Central memory CD8-positive, alpha-beta T cell (primary cell): ENCODE results near the gene NOL9.
A peak's percentile ranks its signal among the peaks of the same experiment; 100 is the strongest.
"Not testable (repeated sequence)": the region's sequence is repeated elsewhere in the genome, so short reads cannot be mapped to it uniquely, and the experiment has no call there.

Experiments
- ATAC-seq: fragments of 150-1000 bp; cut with Tn5 transposase; replicated peaks from 2 replicates; pipeline ENCODE4 v1.10.0; 2022; ENCODE audit warnings: mild to moderate bottlenecking, moderate FRiP score, moderate number of reproducible peaks; ENCODE audit not compliant: poor library complexity, severe bottlenecking; ENCODE audit errors: extremely low read depth
- DNase-seq, 2 donors: peaks; one replicate each; pipeline ENCODE4 v3.0.0; 2021; ENCODE audit warnings: low spot score in 2 of 2
- H3K27ac Mint-ChIP-seq: one replicate; pipeline ENCODE4 v1.8.0; 2022; ENCODE audit warnings: low read depth, mild to moderate bottlenecking, moderate library complexity, mixed read lengths
- H3K27me3 Mint-ChIP-seq: one replicate; pipeline ENCODE4 v1.8.0; 2022; ENCODE audit warnings: mixed read lengths
- H3K36me3 Mint-ChIP-seq: one replicate; pipeline ENCODE4 v1.8.0; 2022; ENCODE audit warnings: mild to moderate bottlenecking, moderate library complexity, mixed read lengths; ENCODE audit not compliant: insufficient read depth
- H3K4me1 Mint-ChIP-seq: one replicate; pipeline ENCODE4 v1.8.0; 2022; ENCODE audit warnings: mixed read lengths
- H3K4me3 Mint-ChIP-seq: one replicate; pipeline ENCODE4 v1.8.0; 2022; ENCODE audit warnings: mild to moderate bottlenecking, moderate library complexity, mixed read lengths
- H3K9me3 Mint-ChIP-seq: one replicate; pipeline ENCODE4 v1.8.0; 2022; ENCODE audit warnings: mixed read lengths

The NOL9 gene

DNA sequence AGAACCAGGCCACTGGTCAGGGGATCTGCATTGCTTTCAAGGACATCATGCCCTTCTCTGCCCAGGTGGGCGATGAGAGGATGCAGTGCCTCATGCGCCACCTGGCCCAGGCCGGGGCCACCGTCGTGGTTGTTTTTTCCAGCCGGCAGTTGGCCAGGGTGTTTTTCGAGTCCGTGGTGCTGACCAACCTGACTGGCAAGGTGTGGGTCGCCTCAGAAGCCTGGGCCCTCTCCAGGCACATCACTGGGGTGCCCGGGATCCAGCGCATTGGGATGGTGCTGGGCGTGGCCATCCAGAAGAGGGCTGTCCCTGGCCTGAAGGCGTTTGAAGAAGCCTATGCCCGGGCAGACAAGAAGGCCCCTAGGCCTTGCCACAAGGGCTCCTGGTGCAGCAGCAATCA is 20.5 kb upstream of the NOL9 start:
- Mint-ChIP-seq H3K36me3 (peaks cover 4% of the 10 kb centered on the region), H3K27ac (no peak overlapping the region), H3K27me3 (no peaks in the 10 kb centered on the region), H3K4me3 (no peak overlapping the region), H3K9me3 (no peaks in the 10 kb centered on the region), H3K4me1 (peaks cover 8% of the 10 kb centered on the region)
- ATAC-seq (no peak), DNase-seq (no peak)

DNA sequence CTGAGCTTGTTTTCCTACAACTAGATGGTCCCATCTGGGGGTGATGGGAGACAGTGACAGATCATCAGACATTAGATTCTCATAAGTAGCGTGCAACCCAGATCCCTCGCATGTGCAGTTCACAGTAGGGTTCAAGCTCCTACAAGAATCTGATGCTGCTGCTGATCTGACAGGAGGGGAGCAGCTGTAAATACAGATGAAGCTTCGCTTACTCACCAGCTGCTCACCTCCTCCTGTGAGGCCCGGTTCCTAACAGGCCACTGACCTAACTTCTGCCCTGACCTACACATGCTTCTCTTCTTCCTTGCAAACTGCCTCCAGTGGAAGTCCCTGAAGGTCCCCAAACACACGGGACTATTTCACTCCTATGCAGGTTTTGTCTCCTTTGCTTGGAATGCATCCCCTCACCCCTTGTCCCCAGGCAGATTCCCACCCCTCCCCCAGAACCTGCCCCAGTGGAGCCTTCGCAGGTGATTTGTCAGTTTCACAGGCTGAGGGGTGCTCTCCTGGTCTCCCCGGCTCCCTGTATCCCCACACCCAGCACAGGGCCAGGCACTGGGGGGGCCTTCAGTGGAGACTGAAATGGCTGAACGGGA is 19.8 kb upstream of the NOL9 start:
- Mint-ChIP-seq H3K36me3 (no peaks in the 10 kb centered on the region), H3K9me3 (no peaks in the 10 kb centered on the region), H3K4me1 (peaks cover 2% of the 10 kb centered on the region), H3K27me3 (no peaks in the 10 kb centered on the region), H3K27ac (no peak overlapping the region), H3K4me3 (no peak overlapping the region)
- DNase-seq (no peak), ATAC-seq (no peak)

DNA sequence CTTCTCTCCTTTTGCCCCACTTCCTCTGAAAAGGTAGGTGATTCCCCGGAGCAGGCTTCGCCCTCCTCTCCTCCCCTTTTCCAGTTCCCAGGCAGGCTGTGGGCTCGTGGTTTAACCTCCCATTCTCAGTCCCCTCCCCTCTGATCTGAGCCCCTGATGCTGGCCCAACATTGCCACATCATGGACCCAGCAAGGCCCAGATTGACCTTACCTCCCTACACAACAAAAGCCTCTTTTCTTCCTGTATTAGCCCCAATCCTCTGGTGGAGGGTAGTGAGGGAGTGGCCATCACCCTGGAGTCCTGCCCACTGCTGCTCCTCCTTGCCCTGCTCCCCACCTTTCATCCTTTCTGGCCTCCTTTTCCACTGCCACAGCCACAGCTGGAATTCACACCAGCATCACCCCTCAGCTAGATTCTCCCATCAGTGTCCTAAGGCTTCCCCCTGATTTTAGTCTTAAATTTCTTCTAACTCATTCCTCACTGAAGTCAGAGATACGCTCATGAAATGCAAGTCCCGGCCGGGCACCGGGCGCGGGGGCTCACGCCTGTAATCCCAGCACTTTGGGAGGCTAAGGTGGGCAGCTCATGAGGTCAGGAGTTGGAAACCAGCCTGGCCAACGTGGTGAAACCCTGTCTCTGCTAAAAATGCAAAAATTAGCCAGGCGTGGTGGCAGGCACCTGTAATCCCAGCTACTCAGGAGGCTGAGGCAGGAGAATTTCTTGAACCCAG is 18.5 kb upstream of the NOL9 start:
- ATAC-seq, result no peak
- H3K36me3 Mint-ChIP-seq, result no peaks in the 10 kb centered on the region

DNA sequence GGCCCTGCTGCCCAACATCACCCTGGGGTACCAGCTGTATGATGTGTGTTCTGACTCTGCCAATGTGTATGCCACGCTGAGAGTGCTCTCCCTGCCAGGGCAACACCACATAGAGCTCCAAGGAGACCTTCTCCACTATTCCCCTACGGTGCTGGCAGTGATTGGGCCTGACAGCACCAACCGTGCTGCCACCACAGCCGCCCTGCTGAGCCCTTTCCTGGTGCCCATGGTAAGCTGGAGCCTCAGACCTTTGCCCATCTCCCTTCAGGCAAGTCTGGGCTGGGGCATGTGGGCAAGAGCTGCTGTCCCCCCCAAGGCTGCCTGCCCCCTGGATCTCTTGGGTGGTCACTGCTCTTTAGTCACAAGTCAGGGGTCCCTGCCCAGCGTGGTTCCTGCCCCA is 16.7 kb upstream of the NOL9 start:
- DNase-seq (no peak), ATAC-seq (no peak)
- Mint-ChIP-seq H3K4me3 (no peak overlapping the region), H3K36me3 (no peaks in the 10 kb centered on the region), H3K9me3 (no peaks in the 10 kb centered on the region), H3K4me1 (no peaks in the 10 kb centered on the region), H3K27me3 (no peaks in the 10 kb centered on the region), H3K27ac (no peak overlapping the region)

More for the DNA sequence above, 18.5 kb upstream of the NOL9 start:
- Mint-ChIP-seq H3K4me1 (no peaks in the 10 kb centered on the region), H3K9me3 (no peaks in the 10 kb centered on the region), H3K27ac (no peak overlapping the region), H3K27me3 (no peaks in the 10 kb centered on the region), H3K4me3 (no peak overlapping the region)
- DNase-seq, result no peak

DNA sequence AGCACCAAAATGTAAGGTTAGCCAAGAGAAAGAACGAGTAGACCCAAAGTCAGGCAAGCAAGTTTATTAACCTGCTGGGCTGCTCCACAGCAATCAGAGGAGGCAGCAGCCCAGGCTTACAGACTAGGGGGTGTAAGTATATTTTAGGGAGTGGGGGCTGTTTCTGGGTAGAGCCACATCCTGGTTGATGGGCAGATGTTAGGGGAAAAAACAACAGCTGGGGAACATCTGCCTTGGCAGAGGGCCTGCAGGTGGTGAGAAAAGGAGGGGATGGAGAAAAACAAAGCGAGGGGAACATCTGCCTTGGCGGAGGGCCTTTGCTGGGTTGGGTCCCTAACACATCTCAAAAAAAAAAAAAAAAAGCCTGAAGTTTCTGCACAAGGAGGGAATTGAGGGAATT is 15.8 kb upstream of the NOL9 start:
- H3K27ac Mint-ChIP-seq, result no peak overlapping the region
- DNase-seq (no peak), ATAC-seq (no peak)
- no peaks in the 10 kb centered on the region for H3K36me3 Mint-ChIP-seq
- no peak overlapping the region for H3K4me3 Mint-ChIP-seq
- H3K4me1 Mint-ChIP-seq, result no peaks in the 10 kb centered on the region
- H3K27me3 Mint-ChIP-seq, result no peaks in the 10 kb centered on the region
- H3K9me3 Mint-ChIP-seq, result no peaks in the 10 kb centered on the region

DNA sequence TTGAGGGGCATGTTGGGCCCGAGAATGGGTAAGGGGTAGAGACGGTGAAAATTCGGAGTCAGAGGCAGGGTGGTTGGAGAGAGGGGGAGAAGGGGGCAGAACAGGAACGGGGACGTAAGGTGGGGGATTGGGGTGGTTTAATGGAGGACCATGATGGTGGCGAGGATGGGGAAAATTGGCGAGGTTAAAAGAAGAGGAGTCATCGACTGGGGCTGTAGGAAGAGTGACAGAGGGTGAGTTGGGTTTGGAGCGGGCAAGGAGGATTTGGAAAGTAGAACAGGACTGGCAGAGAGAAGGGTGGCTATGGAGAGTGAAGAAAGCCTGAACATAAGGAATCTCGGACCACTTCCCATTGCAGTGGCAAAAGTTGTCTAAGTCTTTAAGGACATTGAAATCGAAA is 14.7 kb upstream of the NOL9 start:
- Mint-ChIP-seq H3K4me1 (no peaks in the 10 kb centered on the region), H3K4me3 (no peak overlapping the region), H3K9me3 (no peaks in the 10 kb centered on the region), H3K36me3 (no peaks in the 10 kb centered on the region), H3K27me3 (no peaks in the 10 kb centered on the region), H3K27ac (no peak overlapping the region)
- ATAC-seq (no peak), DNase-seq (no peak)

DNA sequence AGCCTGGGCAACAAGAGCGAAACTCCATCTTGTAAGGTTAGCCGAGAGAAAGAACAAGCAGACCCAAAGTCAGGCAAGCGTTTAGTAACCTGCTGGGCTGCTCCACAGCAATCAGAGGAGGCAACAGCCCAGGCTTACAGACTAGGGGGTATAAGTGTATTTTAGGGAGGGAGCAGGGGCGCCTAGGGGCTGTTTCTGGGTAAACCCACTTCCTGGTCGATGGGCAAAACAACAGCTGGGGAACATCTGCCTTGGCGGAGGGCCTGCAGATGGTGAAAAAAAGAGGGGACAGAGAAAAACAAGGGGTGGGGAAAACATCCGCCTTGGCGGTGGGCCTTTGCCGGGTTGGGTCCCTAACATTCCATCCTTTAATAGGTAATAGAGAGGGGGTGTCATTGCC is 6.0 kb upstream of the NOL9 start:
- no peak for DNase-seq
- no peaks in the 10 kb centered on the region for H3K4me1 Mint-ChIP-seq
- H3K36me3 Mint-ChIP-seq, result peaks cover 4% of the 10 kb centered on the region
- no peak for ATAC-seq
- no peaks in the 10 kb centered on the region for H3K27me3 Mint-ChIP-seq
- no peaks in the 10 kb centered on the region for H3K9me3 Mint-ChIP-seq
- H3K4me3 Mint-ChIP-seq, result no peak overlapping the region
- no peak overlapping the region for H3K27ac Mint-ChIP-seq

DNA sequence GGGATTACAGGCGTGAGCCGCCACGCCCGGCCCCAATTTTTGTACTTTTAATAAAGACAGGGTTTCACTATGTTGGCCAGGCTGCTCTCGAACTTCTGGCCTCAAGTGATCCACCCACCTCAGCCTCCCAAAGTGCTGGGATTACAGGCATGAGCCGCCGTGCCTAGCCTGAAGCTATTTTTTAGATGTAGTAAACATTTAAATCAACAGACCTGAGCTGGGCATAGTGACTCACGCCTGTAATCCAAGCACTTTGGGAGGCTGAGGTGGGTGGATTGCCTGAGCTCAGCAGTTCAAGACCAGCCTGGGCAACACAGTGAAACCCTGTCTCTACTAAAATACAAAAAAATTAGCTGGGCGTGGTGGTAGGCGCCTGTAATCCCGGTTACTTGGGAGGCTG is 4.8 kb upstream of the NOL9 start:
- ATAC-seq, result not testable (repeated sequence)

DNA sequence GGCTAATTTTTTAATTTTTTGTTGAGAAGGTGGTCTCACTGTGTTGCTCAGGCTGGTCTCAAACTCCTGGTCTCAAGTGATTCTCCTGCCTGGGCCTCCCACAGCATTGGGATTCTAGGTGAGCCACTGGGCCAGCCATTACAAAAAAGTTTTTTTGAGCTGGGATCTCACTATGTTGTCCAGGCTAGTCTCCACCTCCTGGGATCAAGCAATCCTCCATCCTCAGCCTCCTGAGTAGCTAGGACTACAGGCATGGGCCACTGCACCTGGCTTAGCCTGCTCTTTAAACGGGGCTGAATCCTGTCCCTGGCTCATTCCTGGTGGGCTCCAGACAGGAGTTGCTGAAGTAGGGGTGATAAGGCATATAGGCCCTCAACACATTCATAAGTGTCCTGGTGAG is 3.3 kb upstream of the NOL9 start:
- Mint-ChIP-seq H3K36me3 (peaks cover 7% of the 10 kb centered on the region), H3K9me3 (no peaks in the 10 kb centered on the region), H3K27me3 (no peaks in the 10 kb centered on the region), H3K4me3 (no peak overlapping the region), H3K4me1 (peaks cover 6% of the 10 kb centered on the region), H3K27ac (no peak overlapping the region)
- DNase-seq, result no peak
- ATAC-seq, result no peak

More for the DNA sequence above, 4.8 kb upstream of the NOL9 start:
- not testable (repeated sequence) for H3K27me3 Mint-ChIP-seq, H3K4me1 Mint-ChIP-seq, H3K27ac Mint-ChIP-seq, H3K36me3 Mint-ChIP-seq, H3K9me3 Mint-ChIP-seq, DNase-seq, H3K4me3 Mint-ChIP-seq

DNA sequence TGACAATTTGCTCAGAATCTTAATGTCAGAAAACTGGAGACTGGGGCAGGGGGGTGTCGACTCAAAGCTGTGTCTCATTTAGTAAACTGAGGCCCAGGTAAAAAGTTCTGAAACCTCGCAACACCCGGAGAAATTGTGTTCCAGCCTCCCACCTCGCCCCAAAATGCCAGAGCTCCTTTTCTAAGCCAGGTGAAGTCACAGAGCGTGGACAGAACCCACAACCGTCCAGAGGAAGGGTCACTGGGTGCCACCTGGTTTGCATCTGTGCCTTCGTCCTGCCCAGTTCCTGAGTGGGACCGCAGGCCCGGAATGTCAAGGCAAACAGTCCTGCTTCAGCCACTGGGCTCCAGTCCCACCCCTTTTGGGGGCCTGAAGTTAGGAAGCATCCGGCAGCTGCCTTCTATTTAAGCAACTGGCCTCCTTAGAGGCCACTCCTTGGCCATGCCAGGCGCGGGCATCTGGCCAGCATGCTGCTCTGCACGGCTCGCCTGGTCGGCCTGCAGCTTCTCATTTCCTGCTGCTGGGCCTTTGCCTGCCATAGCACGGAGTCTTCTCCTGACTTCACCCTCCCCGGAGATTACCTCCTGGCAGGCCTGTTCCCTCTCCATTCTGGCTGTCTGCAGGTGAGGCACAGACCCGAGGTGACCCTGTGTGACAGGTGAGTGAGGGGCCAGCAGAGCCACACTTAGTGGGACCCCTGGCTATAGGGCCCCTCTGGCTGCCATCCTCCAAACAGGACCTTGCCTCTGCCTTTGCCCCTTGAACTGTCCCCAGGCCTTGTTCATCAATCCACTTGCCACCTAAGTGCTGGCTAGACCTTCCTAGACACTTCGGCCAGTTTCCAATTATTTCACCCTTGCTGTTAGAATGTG is 830 bp upstream of the NOL9 start, which contains the start of gene TAS1R1:
Gene TAS1R1, plus strand, starts transcription at position 401 of the 872 bp plus-strand sequence. Its CDS starts 67 bp downstream, at position 468.
- DNase-seq (no peak), ATAC-seq (no peak)
- peaks cover 14% of the 10 kb centered on the region for H3K36me3 Mint-ChIP-seq
- H3K27ac Mint-ChIP-seq, result no peak within 1 kb of the TSS
- no peaks in the 10 kb centered on the region for H3K9me3 Mint-ChIP-seq
- peaks cover 7% of the 10 kb centered on the region for H3K4me1 Mint-ChIP-seq
- H3K4me3 Mint-ChIP-seq, result peak within 1 kb of the TSS; percentile 77
- H3K27me3 Mint-ChIP-seq, result no peaks in the 10 kb centered on the region

DNA sequence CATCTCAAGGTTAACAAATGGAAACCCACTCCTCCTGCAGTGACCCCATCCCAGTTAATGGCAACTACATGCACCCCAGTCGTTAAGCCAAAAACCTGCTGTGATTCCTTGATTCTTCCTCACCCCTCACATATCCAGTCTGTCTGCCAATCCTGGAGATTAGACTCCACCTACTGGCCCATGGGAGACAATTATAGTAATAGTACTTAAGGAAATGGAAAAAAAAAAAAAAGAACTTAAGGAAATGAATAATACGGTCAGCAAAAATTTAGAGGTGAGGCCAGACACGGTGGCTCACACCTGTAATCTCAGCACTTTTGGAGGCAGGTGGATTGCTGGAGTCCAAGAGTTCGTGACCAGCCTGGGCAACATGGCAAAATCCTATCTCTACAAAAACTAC is 7.0 kb downstream of the NOL9 start:
- Mint-ChIP-seq H3K9me3 (no peaks in the 10 kb centered on the region), H3K27ac (peak overlapping the region; percentile 69), H3K36me3 (peaks cover 54% of the 10 kb centered on the region), H3K4me1 (peaks cover 19% of the 10 kb centered on the region), H3K27me3 (no peaks in the 10 kb centered on the region), H3K4me3 (no peak overlapping the region)
- ATAC-seq, result no peak
- no peak for DNase-seq

DNA sequence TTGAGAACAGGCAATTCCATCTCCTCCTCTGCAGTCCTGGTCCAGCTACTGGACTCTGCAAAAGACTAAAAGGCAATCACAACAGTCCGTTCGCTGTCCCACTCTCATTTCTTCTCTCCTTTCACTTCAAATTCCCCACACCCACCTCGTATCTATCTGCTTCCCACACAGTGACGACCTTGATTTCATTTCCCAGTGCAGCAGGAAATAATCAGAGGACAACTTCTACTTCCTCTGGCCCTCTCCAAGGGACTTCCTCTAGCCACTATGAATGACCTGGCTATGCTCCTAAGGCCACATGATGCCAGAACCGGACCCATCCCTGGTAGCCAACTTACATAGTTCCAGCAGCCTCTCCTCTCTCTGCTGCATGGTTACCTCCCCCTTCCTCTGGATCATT is 8.0 kb downstream of the NOL9 start:
- peaks cover 19% of the 10 kb centered on the region for H3K4me1 Mint-ChIP-seq
- H3K9me3 Mint-ChIP-seq, result no peaks in the 10 kb centered on the region
- H3K27me3 Mint-ChIP-seq, result no peaks in the 10 kb centered on the region
- no peak for DNase-seq
- H3K4me3 Mint-ChIP-seq, result peak overlapping the region; percentile 6
- peaks cover 59% of the 10 kb centered on the region for H3K36me3 Mint-ChIP-seq
- no peak for ATAC-seq
- peak overlapping the region; percentile 69 for H3K27ac Mint-ChIP-seq
